Activated CD4-positive, alpha-beta T cell treated with anti-CD3 and anti-CD28 coated beads, Interleukin-10, Interleukin-2, amounts not matched to agents 100 ng/mL and 50 ng/mL, durations not matched to agents 16 hours and 8 hours (primary cell): ENCODE data around the gene UBE2L5.

Experiments
- DNase-seq: peaks from one replicate; pipeline ENCODE4 v3.0.0-alpha.2; 2020

The UBE2L5 gene

GRCh38 chr13:30477346-30478195 is 55.3 kb downstream of the UBE2L5 start:
- no peak for DNase-seq
